SU-DHL-6 (cell line): ENCODE data around the gene CYP2C9.

Source experiments
- H2AFZ ChIP-seq: fragments of 200-600 bp; sonication (generic); 2 replicates; pipeline ENCODE4 v1.6.1; 2014; ENCODE audit warnings: low read depth, mild to moderate bottlenecking, moderate library complexity, mixed read lengths, antibody characterized with exemption, low read length; ENCODE audit not compliant: severe bottlenecking
- H3F3A ChIP-seq: fragments of 200-600 bp; shearing (Covaris generic); 2 replicates; pipeline ENCODE4 v1.6.0; 2016; ENCODE audit warnings: antibody characterized with exemption, mild to moderate bottlenecking; ENCODE audit not compliant: insufficient read depth
- H3K27ac ChIP-seq: fragments of 200-600 bp; sonication (generic); 2 replicates; pipeline ENCODE4 v1.5.1; 2016; ENCODE audit warnings: low read depth, mild to moderate bottlenecking, low read length, moderate library complexity, mixed read lengths
- H3K27me3 ChIP-seq: fragments of 200-600 bp; sonication (generic), shearing (Covaris generic); 2 replicates; pipeline ENCODE4 v1.6.0; 2014; ENCODE audit warnings: mild to moderate bottlenecking, low read length
- H3K36me3 ChIP-seq: fragments of 200-600 bp; sonication (generic); 2 replicates; pipeline ENCODE4 v1.6.1; 2014; ENCODE audit warnings: mild to moderate bottlenecking, low read length, mixed read lengths
- H3K4me2 ChIP-seq: fragments of 300-600, 200-600 bp; shearing (Covaris generic), sonication (generic); 2 replicates; pipeline ENCODE4 v1.6.0; 2014; ENCODE audit warnings: low read length, low read depth, mild to moderate bottlenecking; ENCODE audit not compliant: poor library complexity, severe bottlenecking
- H3K4me3 ChIP-seq: fragments of 200-600 bp; sonication (generic); 2 replicates; pipeline ENCODE4 v1.5.1; 2014; ENCODE audit warnings: antibody characterized with exemption, low read length, mild to moderate bottlenecking, mixed read lengths; ENCODE audit not compliant: insufficient read depth, poor library complexity, severe bottlenecking
- H3K79me2 ChIP-seq: fragments of 200-600 bp; sonication (generic); 2 replicates; pipeline ENCODE4 v1.6.1; 2014; ENCODE audit warnings: mild to moderate bottlenecking, low read length, moderate library complexity; ENCODE audit not compliant: insufficient read depth
- H3K9ac ChIP-seq: fragments of 200-600 bp; sonication (generic); 2 replicates; pipeline ENCODE4 v1.7.0; 2014; ENCODE audit warnings: mild to moderate bottlenecking, low read length
- H3K9me2 ChIP-seq: fragments of 200-600 bp; sonication (generic); replicated peaks from 2 replicates; pipeline ENCODE4 v1.6.1; 2014; ENCODE audit warnings: low read length; ENCODE audit not compliant: insufficient read depth
- H3K9me3 ChIP-seq: fragments of 200-600 bp; sonication (generic); 2 replicates; pipeline ENCODE4 v1.6.1; 2014; ENCODE audit warnings: low read length, mixed read lengths; ENCODE audit not compliant: insufficient read depth
- H4K20me1 ChIP-seq: fragments of 200-600 bp; sonication (generic); 2 replicates; pipeline ENCODE4 v1.6.1; 2014; ENCODE audit warnings: low read depth, mild to moderate bottlenecking, antibody characterized with exemption, low read length, moderate library complexity, mixed read lengths
- CTCF ChIP-seq: fragments of 200-600 bp; sonication (generic); IDR thresholded peaks from one replicate; pipeline ENCODE4 v1.5.1; 2017; ENCODE audit warnings: antibody characterized with exemption, mild to moderate bottlenecking, low read length, moderate library complexity; ENCODE audit not compliant: insufficient read depth, poor library complexity, severe bottlenecking
- EZH2phosphoT487 ChIP-seq: fragments of 200-600 bp; sonication (generic), shearing (Covaris generic); conservative IDR thresholded peaks from 2 replicates; pipeline ENCODE4 v1.6.1; 2018; ENCODE audit warnings: mild to moderate bottlenecking, antibody characterized with exemption, low read length, moderate library complexity, mixed read lengths

CYP2C9 gene

GRCh38 chr10:95034401-95034800 is 95.9 kb downstream of the CYP2C9 start:
- Histone ChIP-seq H3K27me3 (no peaks in the 10 kb centered on the region), H3K4me3 (no peak overlapping the region), H3K79me2 (no peaks in the 10 kb centered on the region), H4K20me1 (no peaks in the 10 kb centered on the region), H2AFZ (no peak overlapping the region), H3K4me2 (no peak overlapping the region), H3K9me2 (no peaks in the 10 kb centered on the region), H3F3A (no peaks in the 10 kb centered on the region), H3K9me3 (no peaks in the 10 kb centered on the region), H3K27ac (no peak overlapping the region), H3K9ac (no peak overlapping the region), H3K36me3 (no peaks in the 10 kb centered on the region)
- no peak for TF ChIP-seq EZH2phosphoT487
- TF ChIP-seq CTCF = no peak

GRCh38 chr10:95035332-95036295 is 97.2 kb downstream of the CYP2C9 start:
- Histone ChIP-seq H2AFZ (no peak overlapping the region), H3F3A (no peaks in the 10 kb centered on the region), H3K9me2 (no peaks in the 10 kb centered on the region), H3K27me3 (no peaks in the 10 kb centered on the region), H3K79me2 (no peaks in the 10 kb centered on the region), H3K4me3 (no peak overlapping the region), H4K20me1 (no peaks in the 10 kb centered on the region), H3K36me3 (no peaks in the 10 kb centered on the region), H3K9me3 (no peaks in the 10 kb centered on the region), H3K9ac (no peak overlapping the region), H3K27ac (no peak overlapping the region), H3K4me2 (no peak overlapping the region)
- TF ChIP-seq EZH2phosphoT487 (no peak), CTCF (no peak)

- no peaks in the 10 kb centered on the region for H3K36me3 ChIP-seq
- H4K20me1 ChIP-seq = no peaks in the 10 kb centered on the region
- H3K27me3 ChIP-seq = no peaks in the 10 kb centered on the region
- H3F3A ChIP-seq = no peaks in the 10 kb centered on the region
- H3K4me3 ChIP-seq = no peak overlapping the region
- TF ChIP-seq CTCF = no peak
- no peak for TF ChIP-seq EZH2phosphoT487
- H3K9me3 ChIP-seq = no peaks in the 10 kb centered on the region
- no peak overlapping the region for H3K9ac ChIP-seq
- no peak overlapping the region for H3K27ac ChIP-seq
- no peak overlapping the region for H3K4me2 ChIP-seq
- no peaks in the 10 kb centered on the region for H3K9me2 ChIP-seq
- no peaks in the 10 kb centered on the region for H3K79me2 ChIP-seq
- no peak overlapping the region for H2AFZ ChIP-seq
Observed at GRCh38 chr10:95039281-95039680, 100.8 kb downstream of the CYP2C9 start.
